HAP-1 (cell line): ENCODE measurements around the gene OR4K1.
"Not testable (repeated sequence)": the region's sequence is repeated elsewhere in the genome, so short reads cannot be mapped to it uniquely, and the experiment has no call there.

Experiments used
- DNase-seq, 2 experiments: peaks; one replicate each; pipeline ENCODE4 v3.0.0-alpha.2; 2016 to 2020; ENCODE audit warnings: low spot score in 2 of 2
- H3K27me3 ChIP-seq: fragments of 250-450 bp; sonication (Bioruptor Pico); 2 replicates; pipeline ENCODE4 v1.5.1; 2020; ENCODE audit warnings: low read depth, mild to moderate bottlenecking, moderate library complexity
- H3K36me3 ChIP-seq: fragments of 250-450 bp; sonication (Bioruptor Pico); replicated peaks from 2 replicates; pipeline ENCODE4 v1.5.1; 2020; ENCODE audit warnings: mild to moderate bottlenecking
- H3K4me1 ChIP-seq: fragments of 250-450 bp; sonication (Bioruptor Pico); 2 replicates; pipeline ENCODE4 v1.5.1; 2020; ENCODE audit warnings: mild to moderate bottlenecking
- H3K4me3 ChIP-seq: fragments of 250-450 bp; sonication (Bioruptor Pico); 2 replicates; pipeline ENCODE4 v1.5.1; 2020; ENCODE audit warnings: mild to moderate bottlenecking, moderate library complexity
- H3K9me3 ChIP-seq: fragments of 250-450 bp; sonication (Bioruptor Pico); 2 replicates; pipeline ENCODE4 v1.5.1; 2020; ENCODE audit warnings: mild to moderate bottlenecking, moderate library complexity
- in situ Hi-C: fragments of 300-500 bp; cut with MboI; formaldehyde crosslinking; loops from 3 replicates; pipeline ENCODE4 v1.14.3; 2020; ENCODE audit warnings: low sequenced_read_pairs, inconsistent platforms, mixed read lengths

OR4K1 gene

DNA sequence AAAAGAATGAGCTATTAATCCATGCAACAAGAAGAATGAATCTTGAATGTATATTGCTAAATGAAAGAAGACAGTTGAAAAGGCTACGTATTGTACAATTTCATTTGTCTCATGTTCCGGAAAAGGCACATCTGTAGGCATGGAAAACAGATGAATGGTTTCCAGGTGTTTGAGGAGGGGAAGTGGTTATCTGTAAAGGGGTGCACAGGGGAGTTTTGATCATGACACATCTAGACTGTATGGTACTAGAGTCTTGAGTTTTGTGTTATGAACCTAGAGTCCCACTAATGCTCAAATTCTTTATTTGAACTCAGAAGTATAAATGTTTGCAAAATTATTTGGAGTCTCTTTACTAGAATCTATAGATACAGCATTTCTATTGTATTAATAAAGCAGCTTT lies 39.0 kb downstream of the OR4K1 start:
- in situ Hi-C loops, H3K27me3 ChIP-seq, H3K9me3 ChIP-seq, DNase-seq, H3K4me3 ChIP-seq, H3K4me1 ChIP-seq, H3K36me3 ChIP-seq: not testable (repeated sequence)

DNA sequence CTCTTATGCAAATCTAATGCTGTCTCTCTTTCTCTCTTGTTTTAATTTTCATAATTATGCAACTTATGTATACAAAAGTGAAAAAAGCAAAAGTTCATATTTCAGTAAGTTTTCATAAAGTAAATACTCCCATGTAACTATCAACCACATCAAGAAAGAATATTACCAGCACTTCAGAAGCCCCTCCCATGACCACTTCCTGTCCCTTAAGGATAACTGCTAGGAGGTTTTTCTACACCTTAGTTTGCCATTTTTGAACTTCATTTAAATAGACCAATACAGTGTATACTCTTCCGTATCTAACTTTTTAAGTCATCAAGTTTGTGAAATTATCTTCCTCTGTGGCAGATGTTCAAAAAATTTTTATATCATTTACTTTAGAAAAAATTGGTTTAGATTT lies 44.1 kb downstream of the OR4K1 start:
- DNase-seq, result no peak
- in situ Hi-C loops, result no loop called here
- no peaks in the 10 kb centered on the region for H3K9me3 ChIP-seq

DNA sequence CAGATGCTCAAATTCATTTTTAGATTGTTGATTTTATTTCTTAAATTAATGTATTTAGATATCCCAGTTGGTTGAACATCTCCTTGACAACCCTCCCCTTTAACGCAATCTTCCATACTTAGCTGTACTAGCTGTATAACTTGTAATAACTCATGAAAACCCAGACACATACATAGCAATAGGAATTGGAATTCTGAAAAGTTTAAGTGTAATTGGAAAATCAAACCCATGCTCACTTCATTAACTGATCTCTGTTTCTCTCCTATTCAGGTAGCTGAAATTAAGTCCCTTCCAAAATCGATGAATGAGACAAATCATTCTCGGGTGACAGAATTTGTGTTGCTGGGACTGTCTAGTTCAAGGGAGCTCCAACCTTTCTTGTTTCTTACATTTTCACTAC lies 44.6 kb downstream of the OR4K1 start, which contains the start of gene OR4K15:
TSS of gene OR4K15 (plus strand) at position 301 of the 400 bp plus-strand sequence. CDS start at position 301, 0 bp downstream.
- H3K36me3 ChIP-seq, result no peaks in the 10 kb centered on the region
- DNase-seq, result no peak
- H3K27me3 ChIP-seq, result no peaks in the 10 kb centered on the region
- in situ Hi-C loops, result no loop called here
- no peaks in the 10 kb centered on the region for H3K9me3 ChIP-seq
- no peaks in the 10 kb centered on the region for H3K4me1 ChIP-seq
- H3K4me3 ChIP-seq, result no peak within 1 kb of the TSS

More for the DNA sequence above, 44.1 kb downstream of the OR4K1 start:
- H3K27me3 ChIP-seq, result no peaks in the 10 kb centered on the region
- no peaks in the 10 kb centered on the region for H3K4me1 ChIP-seq
- H3K36me3 ChIP-seq, result no peaks in the 10 kb centered on the region
- H3K4me3 ChIP-seq, result no peak overlapping the region
